NCI-H2107 treated with DMSO at 0.1 percent for 48 hours (cell line): ENCODE measurements around the gene CARHSP1.
"Not testable (repeated sequence)": the region's sequence is repeated elsewhere in the genome, so short reads cannot be mapped to it uniquely, and the experiment has no call there.

ENCODE experiments used
- DNase-seq: peaks from one replicate; lab custom pipeline; 2025; ENCODE audit not compliant: unreplicated experiment; lab: John Stamatoyannopoulos, UW

Gene CARHSP1

GRCh38 chr16:8893976-8894690, 25.3 kb upstream of the CARHSP1 start:
- DNase-seq: no peak

DNA sequence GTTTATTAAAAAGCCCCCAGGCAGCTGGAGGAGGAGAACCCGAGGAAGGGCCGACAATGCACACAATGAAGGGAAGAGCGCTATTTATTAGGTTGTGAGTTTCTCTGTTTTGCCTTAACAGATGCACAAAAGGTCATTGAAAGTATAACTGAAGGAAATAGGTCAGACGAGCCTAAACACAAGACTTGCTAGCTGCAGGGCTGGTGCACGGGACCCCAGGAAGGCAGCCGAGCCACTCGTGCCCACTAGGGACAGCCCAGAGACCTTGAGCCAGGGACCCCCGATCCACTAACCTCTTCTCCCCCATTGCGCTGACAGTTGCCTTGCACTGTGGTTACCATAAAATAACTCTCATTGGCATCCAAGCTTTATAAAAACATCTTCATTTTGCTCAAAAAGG, 24.6 kb upstream of the CARHSP1 start:
- no peak for DNase-seq

- no peak for DNase-seq
Measured at GRCh38 chr16:8892101-8892575, 23.3 kb upstream of the CARHSP1 start.

GRCh38 chr16:8890549-8890921, 21.7 kb upstream of the CARHSP1 start:
- DNase-seq: no peak

DNA sequence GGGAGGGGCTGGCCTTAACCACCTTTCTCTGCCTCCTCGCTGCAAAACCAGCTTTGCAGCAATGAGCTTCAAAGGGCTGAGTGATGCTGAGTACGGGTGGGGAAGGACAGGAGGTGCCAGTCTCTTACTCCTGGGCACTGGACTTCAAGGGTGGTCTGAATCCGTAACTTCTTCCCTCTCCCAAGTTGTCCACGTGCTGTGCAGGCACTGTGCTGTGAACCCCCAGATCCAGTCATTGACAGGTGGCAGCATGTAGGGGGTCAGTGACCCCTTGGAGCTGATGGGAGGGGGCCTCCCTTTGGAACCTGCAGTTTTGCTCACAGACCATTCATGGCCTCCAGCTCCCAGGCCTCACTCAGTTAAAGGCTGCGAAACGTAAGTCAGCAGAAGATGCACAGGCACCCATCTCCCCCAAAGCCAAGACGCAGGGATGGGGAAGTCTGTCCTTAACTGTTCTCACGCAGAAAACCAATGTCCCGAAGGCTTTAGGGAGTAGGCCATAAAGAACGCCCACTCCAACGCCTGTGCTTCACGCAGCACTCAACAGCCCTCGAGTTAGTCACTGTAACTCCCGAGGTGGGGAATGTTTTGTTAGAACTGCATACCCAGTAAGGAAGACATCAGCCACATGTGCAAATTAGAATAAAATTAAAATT, 21.2 kb upstream of the CARHSP1 start:
- no peak for DNase-seq

DNA sequence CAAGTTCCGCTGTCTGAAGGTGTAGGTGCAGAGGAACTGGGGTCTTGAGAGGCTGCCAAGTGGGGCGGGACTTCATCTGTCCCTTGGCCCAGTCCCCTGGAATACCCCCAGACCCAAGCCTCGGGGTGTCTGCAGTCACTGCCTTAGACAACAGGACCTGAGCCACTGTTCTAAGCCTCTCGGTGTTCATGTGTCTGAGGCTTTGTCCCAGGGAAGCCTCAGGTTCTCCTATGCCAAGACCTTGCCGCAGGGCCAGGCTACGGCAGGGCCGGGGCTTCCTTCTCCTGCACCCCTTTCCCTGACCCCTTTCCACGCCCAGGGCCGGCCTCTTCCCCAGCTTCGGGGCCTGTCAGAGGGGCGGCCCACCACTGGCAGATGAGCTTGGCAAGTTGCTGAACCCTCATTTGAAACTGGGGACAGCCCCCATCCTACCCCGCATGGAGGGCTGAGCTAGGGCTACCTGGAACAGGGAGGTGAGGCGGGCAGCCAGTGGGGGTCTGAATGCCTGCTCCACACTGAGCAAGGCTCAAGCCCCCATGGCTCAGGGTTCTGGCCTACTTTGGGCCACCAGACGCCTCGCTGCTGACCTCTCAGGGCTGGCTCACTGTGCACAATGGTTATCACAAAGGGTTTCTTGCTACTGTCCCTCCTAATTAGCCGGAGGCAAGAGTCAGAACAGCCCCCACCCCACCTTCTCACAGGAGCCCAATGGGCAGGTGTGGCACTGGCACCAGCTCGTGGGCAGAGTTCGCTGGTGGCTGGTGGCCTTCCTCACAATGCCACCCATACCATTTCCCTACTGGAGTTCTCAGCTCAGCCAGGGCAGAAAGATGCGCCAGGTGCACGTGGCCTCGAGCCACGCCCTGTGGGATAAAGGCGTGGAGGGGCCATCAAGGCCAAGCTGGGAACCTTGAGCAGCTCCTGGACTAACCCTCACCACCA, 20.4 kb upstream of the CARHSP1 start:
- no peak for DNase-seq

DNA sequence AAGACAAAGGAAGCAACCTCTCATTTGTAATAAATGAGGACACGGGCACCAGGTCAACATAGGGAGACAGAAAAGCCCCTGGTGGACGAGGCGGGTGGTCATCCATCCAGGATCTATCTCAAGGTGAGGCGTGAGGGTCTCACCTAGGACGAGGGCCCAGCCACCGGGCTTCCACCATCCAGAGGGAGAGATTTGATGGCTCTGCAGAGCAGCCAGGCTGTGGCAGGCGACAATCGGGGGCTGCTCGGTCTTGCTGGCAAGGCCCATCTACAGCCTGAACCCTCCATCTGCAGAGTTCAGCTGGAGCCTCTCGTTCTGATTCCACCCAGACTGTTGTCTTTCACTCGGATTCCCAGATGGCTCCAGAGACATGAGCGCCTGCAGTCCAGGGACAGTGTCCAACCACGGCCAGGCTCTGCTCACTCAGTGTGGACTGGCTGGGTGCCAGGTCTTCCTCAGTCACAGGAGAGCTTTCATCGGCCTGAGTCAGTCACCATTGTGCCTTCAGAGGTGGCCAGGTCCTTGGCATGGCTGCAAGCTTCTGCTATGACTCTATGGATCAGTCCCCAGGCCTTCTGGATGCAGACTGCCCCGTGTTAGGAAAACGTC, 19.2 kb upstream of the CARHSP1 start:
- DNase-seq: no peak

DNA sequence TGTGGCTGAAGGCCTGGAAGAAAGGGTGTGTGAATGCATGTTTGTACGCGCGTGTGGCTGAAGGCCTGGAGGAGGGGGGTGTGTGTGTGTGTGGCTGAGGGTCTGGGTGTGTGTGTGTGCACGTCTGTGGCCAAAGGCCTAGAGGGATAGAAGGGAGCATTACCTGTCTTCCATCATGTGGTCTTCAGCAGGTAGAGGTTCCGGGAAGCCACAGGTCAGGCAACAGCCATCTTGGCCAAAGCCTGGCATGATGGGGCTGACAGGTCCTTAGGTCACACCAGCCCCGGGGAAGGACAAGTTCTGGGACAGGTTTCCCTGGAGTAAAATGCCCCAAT, 18.6 kb upstream of the CARHSP1 start:
- no peak for DNase-seq

GRCh38 chr16:8886593-8887430, 18.0 kb upstream of the CARHSP1 start:
- no peak for DNase-seq

DNA sequence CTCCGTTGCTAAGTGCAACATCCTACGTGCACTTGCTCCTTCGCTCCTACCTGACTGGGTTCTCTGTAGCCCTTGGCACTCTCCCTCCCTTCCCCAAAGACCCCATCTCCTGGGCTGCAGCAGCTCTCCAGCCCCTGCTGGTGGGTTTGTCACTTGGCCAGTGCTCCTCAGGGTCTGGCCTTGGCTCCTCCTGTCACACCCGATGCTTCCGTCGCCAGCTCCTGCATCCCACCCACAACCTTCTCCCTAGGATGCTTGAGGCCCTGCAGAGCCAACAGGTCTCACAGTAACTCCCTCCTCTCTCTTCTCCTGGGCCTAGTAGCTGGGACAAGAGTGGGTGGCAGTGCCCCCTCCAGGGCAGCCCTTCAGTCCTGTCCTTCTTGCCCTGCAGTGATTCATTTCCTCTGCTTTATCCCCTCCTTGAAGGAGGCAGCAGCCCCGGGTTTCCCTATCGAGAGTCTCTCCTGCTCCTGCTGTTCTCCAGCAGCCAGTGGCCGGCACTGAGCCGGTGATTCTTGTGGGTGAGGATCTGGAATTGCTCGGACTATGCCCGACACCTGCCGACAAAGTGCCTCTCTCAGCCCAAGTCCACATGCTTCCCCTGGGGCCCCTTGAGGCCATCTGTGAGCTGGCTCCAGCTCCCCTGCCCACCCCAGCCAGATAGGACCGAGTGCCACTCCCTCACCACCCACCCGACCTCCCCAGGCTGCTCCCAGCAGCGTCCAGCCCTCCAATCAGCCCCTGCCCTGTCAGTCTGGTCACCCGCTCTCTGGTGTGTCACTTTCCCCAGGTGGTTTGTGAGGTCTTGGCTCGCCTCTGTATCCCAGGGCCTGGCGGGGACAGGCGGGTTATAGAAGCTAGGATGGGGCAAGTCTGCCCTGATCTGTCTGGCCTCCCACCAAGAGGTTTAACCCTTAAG, 17.1 kb upstream of the CARHSP1 start:
- DNase-seq: peak; percentile 14

DNA sequence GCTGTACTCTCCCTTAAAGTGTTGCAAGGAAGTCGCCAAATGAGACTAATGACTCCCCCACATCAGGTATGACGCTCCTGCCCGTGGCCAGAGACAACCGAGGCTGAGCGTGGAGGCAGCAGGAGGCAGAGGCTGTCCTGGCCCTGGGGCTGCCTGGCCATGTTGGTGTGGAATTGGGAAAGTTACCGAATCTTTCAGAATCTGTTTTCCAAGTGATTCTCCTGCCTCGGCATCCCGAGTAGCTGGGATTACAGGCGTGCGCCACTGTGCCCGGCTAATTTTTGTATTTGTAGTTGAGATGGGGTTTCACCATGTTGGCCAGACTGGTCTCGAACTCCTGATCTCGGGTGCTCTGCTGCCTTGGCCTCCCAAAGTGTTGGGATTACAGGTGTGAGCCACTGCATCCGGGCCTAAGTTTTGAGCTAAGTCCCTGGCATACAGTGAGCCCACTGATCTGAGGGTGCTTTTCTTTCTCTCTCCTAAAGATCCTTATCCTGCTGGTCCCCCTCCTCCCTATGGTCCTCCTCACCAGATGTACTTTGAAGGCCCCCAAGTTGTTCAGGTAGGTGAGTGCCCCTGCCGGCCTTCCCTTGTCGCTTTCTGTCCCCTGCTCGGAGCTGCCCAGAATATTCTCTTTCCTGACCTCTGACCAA, 14.0 kb upstream of the CARHSP1 start:
- DNase-seq: no peak

- DNase-seq: no peak
Measured at GRCh38 chr16:8882041-8882617, 13.3 kb upstream of the CARHSP1 start, which contains the start of gene LITAFD. LITAFD (plus strand) TSS chr16:8882351; CDS start chr16:8884356, 2,005 bp downstream.

DNA sequence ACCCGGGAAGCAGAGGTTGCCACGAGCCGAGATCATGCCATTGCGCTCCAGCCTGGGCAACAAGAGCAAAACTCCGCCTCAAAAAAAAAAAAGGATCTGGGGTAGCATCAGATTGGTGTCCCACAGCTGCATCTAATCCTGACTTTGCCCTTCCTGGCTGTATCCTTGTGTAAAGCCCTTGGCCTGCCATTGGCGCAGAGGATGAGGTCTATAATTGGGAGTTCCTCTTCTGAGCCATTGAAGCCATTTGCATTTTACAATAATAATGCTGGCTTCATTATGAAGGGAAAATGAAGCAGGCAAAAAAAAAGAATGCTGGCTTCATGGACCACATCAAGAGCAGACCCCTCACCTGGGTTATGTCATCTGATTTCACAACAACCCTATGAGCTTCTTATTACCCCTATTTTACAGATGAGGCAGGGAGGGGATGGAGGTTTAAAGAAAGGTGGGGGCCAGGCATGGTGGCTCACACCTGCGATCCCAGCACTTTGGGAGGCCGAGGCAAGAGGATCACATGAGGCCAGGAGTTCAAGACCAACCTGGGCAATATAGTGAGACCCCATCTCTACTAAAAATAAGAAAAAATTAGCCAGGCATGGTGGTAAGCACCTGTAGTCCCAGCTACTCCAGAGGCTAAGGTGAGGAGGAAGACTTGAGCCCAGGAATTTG, 12.2 kb upstream of the CARHSP1 start:
- no peak for DNase-seq

DNA sequence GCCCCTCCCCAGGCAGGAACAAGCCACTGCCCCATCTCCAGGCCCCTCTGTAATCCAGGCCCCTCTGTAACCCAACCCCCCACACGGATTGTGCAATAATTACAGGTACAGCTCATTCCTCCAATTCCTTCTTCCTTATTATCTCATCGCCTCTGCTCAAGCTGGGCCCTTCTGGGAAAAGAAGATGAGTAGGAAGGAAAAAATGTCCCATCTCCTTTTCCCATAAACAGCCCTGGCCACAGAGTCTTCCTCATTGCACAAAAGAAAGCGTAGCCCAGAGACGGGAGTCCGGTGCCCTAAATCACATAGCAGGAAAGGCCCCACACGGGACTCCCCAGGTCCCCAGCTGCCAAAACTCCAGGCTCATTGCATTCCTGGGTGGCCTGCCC, 9.7 kb upstream of the CARHSP1 start:
- no peak for DNase-seq

DNA sequence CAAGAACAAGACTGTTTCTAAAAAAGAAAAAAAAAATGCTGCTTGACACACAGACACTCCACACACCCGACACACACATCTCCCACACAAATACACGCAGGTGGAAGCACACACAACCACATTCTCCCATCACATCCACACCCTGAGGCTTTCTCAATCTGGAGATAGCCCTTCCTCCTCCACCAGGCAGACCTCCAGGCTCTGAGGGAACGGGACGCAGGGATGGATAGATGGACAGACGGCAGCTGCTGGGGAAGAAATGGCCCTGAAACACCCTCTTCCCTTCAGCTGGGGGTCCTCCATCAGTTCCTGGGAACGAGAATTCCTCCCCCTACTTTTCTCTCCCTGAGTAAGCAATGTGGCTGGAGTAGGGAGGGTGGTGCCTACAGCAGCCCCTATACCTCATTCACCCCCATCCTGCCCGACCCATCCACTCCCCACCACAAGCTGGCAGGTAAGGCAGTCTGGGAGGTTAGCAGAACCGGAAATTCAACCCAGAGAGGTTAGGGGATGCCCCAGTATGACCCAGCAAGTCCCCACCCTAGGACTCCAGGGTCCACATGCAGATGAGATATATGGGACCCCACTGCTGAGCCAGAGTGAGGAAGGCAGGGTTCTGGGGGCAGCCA, 9.2 kb upstream of the CARHSP1 start:
- no peak for DNase-seq

DNA sequence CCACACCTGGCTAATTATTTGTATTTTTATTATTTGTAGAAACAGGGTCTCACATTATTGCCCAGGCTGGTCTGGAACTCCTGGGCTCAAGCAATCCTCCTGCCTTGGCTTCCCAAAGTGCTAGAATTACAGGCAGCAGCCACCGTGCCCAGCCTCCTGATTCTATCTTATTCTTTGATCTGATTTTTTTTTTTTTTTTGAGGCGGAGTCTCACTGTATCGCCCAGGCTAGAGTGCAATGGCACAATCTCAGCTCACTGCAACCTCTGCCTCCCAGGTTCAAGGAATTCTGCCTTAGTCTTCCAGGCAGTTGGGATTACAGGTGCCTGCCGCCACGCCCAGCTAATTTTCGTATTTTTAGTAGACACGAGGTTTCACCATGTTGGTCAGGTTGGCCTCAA, 6.5 kb upstream of the CARHSP1 start:
- not testable (repeated sequence) for DNase-seq

DNA sequence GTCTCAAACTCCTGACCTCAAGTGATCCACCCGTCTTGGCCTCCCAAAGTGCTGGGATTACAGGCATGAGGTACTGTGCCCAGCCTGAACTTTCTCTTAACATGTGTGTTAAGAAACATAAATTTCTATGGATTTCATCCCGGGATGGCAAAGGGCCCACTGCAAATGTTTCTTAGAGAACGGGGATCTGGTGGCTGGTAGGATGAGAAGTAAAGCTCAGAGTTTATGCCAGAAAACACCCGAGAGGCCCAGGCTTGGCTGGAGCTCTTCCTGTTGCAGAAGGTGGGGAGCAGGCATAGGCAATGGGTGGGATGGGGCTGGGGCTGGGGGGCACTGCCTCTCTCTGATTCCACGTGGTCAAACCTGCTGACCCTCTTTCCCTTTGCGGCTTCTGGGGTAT, 5.6 kb upstream of the CARHSP1 start:
- no peak for DNase-seq

DNA sequence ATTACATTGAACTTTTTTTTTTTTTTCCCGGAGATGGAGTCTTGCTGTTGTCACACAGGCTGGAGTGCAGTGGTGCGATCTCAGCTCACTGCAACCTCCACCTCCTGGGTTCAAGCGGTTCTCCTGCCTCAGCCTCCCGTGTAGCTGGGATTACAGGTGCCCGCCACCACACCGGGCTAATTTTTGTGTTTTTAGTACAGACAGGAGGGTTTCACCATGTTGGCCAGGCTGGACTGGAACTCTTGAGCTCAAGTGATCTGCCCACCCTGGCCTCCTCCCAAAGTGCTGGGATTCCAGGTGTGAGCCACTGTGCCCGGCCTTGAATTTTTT, 5.0 kb upstream of the CARHSP1 start:
- DNase-seq: not testable (repeated sequence)
